GM12878 (cell line): ENCODE data around the gene SYK. TPM values are rescaled to one million over a fixed set of nuclear protein-coding genes. Genes with fewer than 3 reads are reported as not detected.

Experiments
- ATAC-seq: fragments of 200-7000 bp; cut with Tn5 transposase; 3 replicates; pipeline ENCODE4 v1.9.1; 2020; ENCODE audit warnings: mild to moderate bottlenecking, moderate library complexity
- BruUV-seq: library from RNA; stranded (reverse); fragments of 400-500 nt; replicated peaks from 2 replicates; lab custom pipeline; 2021; lab: Mats Ljungman, UMichigan
- CTCF ChIA-PET: fragments of 300-600 bp; sonication (Branson Sonifier 250); formaldehyde crosslinking; extraction: SDS; loops from one replicate; lab custom pipeline; 2021; ENCODE audit warnings: inconsistent platforms; lab: Yijun Ruan, JAX
- POLR2A ChIA-PET: fragments of 350-600 bp; formaldehyde crosslinking; extraction: SDS; loops from one replicate; lab custom pipeline; 2021; ENCODE audit warnings: inconsistent platforms; lab: Charles Lee
- RAD21 ChIA-PET: fragments of 300-600 bp; sonication (Branson Sonifier 250); formaldehyde crosslinking; loops from one replicate; lab custom pipeline; 2023; ENCODE audit warnings: antibody characterized with exemption; ENCODE audit not compliant: unreplicated experiment; lab: Charles Lee
- SMC1A ChIA-PET: fragments of 300-600 bp; sonication (Branson Sonifier 250); formaldehyde crosslinking; loops from one replicate; lab custom pipeline; 2023; ENCODE audit not compliant: unreplicated experiment, uncharacterized antibody; lab: Charles Lee
- DNase-seq: peaks from one replicate; pipeline ENCODE4 v3.0.0-alpha.2; 2011; ENCODE audit warnings: low read depth, low spot score
- FAIRE-seq: peaks from 3 replicates; lab custom pipeline; 2011; peaks lifted over from hg19 to GRCh38; lab: Jason Lieb, UNC
- H2AFZ ChIP-seq: 2 replicates; pipeline ENCODE4 v1.6.0; 2011; ENCODE audit warnings: low read depth, low read length, control low read depth; ENCODE audit not compliant: control insufficient read depth
- H3K27ac ChIP-seq: 2 replicates; pipeline ENCODE4 v1.5.1; 2011; ENCODE audit warnings: control low read depth; ENCODE audit not compliant: control insufficient read depth, insufficient read depth
- H3K27me3 ChIP-seq, 2 experiments: replicated peaks in 1 of 2; 2 replicates each; pipeline versions ENCODE4 v1.6.0 to v1.6.1; 2011; ENCODE audit warnings: low read length in 1 of 2; ENCODE audit not compliant: control insufficient read depth in 2 of 2, insufficient read depth in 2 of 2
- H3K36me3 ChIP-seq, 2 experiments: 2 replicates each; pipeline ENCODE4 v1.5.1; 2011; ENCODE audit warnings: low read length in 1 of 2; ENCODE audit not compliant: control insufficient read depth in 2 of 2, insufficient read depth in 2 of 2
- H3K4me1 ChIP-seq: 2 replicates; pipeline ENCODE4 v1.6.1; 2011; ENCODE audit warnings: mild to moderate bottlenecking, low read length, moderate library complexity, mixed read lengths; ENCODE audit not compliant: control insufficient read depth, insufficient read depth
- H3K4me2 ChIP-seq: 2 replicates; pipeline ENCODE4 v1.6.0; 2011; ENCODE audit warnings: control low read depth; ENCODE audit not compliant: control insufficient read depth, insufficient read depth
- H3K4me3 ChIP-seq: fragments of 200-600 bp; sonication (generic); 2 replicates; pipeline ENCODE4 v1.5.1; 2016
- H3K79me2 ChIP-seq: 2 replicates; pipeline ENCODE4 v1.6.0; 2011; ENCODE audit warnings: low read length; ENCODE audit not compliant: control insufficient read depth, insufficient read depth
- H3K9ac ChIP-seq: 2 replicates; pipeline ENCODE4 v1.8.0; 2011; ENCODE audit warnings: low read length, control low read depth, mixed read lengths; ENCODE audit not compliant: control insufficient read depth, insufficient read depth
- H3K9me3 ChIP-seq: replicated peaks from 3 replicates; pipeline ENCODE4 v1.5.1; 2011; ENCODE audit warnings: mild to moderate bottlenecking, low read length; ENCODE audit not compliant: control insufficient read depth, insufficient read depth
- H4K20me1 ChIP-seq: 2 replicates; pipeline ENCODE4 v1.6.0; 2011; ENCODE audit not compliant: control insufficient read depth, insufficient read depth
- CBFB ChIP-seq: IDR thresholded peaks from 2 replicates; pipeline ENCODE4 v1.6.1; 2016; ENCODE audit warnings: antibody characterized with exemption, low read depth
- KAT2A ChIP-seq: conservative IDR thresholded peaks from 2 replicates; pipeline ENCODE4 v1.6.1; 2011; ENCODE audit warnings: low read depth, low read length; ENCODE audit not compliant: control insufficient read depth
- NFXL1 ChIP-seq: fragments of 450-650 bp; IDR thresholded peaks from 2 replicates; pipeline ENCODE4 v1.6.1; 2017; ENCODE audit warnings: antibody characterized with exemption, mild to moderate bottlenecking, borderline replicate concordance
- ZNF217 ChIP-seq: fragments of 450-650 bp; IDR thresholded peaks from 2 replicates; pipeline ENCODE4 v1.6.1; 2017; ENCODE audit warnings: antibody characterized with exemption, mild to moderate bottlenecking
- ZNF622 ChIP-seq: fragments of 450-650 bp; IDR thresholded peaks from 2 replicates; pipeline ENCODE4 v1.6.1; 2017; ENCODE audit warnings: mild to moderate bottlenecking, inconsistent platforms
- WGBS: methylation state at CpG from one replicate; pipeline ENCODE4 v1.1.6; 2016; ENCODE audit warnings: low lambda C conversion rate; ENCODE audit not compliant: insufficient replicate concordance, insufficient coverage; ENCODE audit errors: missing lambda C conversion rate; 5-methylcytosine and 5-hydroxymethylcytosine counted together
- in situ Hi-C: fragments of 300-500 bp; cut with MboI; formaldehyde crosslinking; loops from 9 replicates; pipeline ENCODE4 v1.14.3; 2018; ENCODE audit warnings: mixed read lengths
- intact Hi-C: fragments of 100-400 bp; cut with micrococcal nuclease; formaldehyde crosslinking; loops from one replicate; pipeline ENCODE4 v1.14.2; 2022; ENCODE audit not compliant: unreplicated experiment
- polyA plus RNA-seq, 11 experiments: library from polyadenylated mRNA; depleted of rRNA in 4 of 11; unstranded in 6 of 11; stranded (reverse) in 5 of 11; fragments of >200 nt; fragmentation: Nextera tagmentation in 4 of 11; fragmentation: Illumina TruSeq in 1 of 11; extraction: Ambion mirVana in 4 of 11; extraction: Trizol in 1 of 11; gene quantifications; 1 replicate in 1 of 11; 2 replicates in 10 of 11; pipeline versions ENCODE4 v1.2.1 to v1.2.3, GENCODE V29; 2011 to 2016; ENCODE audit warnings: inconsistent platforms in 2 of 11, missing spikeins in 2 of 11, low read depth in 1 of 11
- total RNA-seq, 4 experiments: library from RNA; depleted of rRNA in 3 of 4; stranded (reverse); fragments of >200 nt in 3 of 4; fragmentation: Illumina TruSeq in 1 of 4; extraction: Trizol in 1 of 4; gene quantifications; 2 replicates each; pipeline versions ENCODE4 v1.2.1 to v1.2.3, GENCODE V29; 2013 to 2021
- TF ChIP-seq, protein P1 (sequence below): IDR thresholded peaks from 2 replicates; pipeline ENCODE4 v1.6.1; 2011; ENCODE audit warnings: borderline replicate concordance, low read depth, mild to moderate bottlenecking, moderate library complexity, low read length; ENCODE audit not compliant: insufficient read depth, poor library complexity, severe bottlenecking
- TF ChIP-seq, protein P2 (sequence below): fragments of 150-350 bp; IDR thresholded peaks from 2 replicates; pipeline ENCODE4 v1.6.1; 2016; ENCODE audit warnings: low read depth, low read length

The SYK gene
- total and polyA plus RNA-seq, 10 of the 15 experiments (the other 5 are each of a cell fraction or from before 2014, with no cell fraction given): 6.5 to 135 (median 68.8) TPM

DNA sequence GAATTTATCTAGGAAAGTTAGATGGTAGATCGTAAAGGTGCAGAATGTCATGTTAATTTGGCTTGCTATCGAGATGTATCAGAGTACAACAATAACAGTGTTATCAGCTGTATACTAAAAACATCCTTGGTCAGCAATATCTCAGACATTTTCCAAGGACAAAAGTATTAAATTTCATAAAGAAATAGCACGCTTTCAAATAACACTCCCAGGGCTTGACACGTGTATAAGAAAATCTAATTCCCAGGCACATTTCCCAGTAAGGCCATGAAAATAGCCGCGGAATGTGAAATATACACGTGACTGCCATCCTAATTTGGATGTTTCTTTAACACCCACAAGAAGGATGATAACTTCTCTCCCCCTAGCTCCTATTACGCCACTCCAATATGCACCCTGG is 17.7 kb upstream of the SYK start:
- Histone ChIP-seq H3K27me3 (no peaks in the 10 kb centered on the region), H3K4me1 (peaks cover 11% of the 10 kb centered on the region), H4K20me1 (no peaks in the 10 kb centered on the region), H3K36me3 (no peaks in the 10 kb centered on the region), H3K4me3 (no peak overlapping the region), H3K9me3 (no peaks in the 10 kb centered on the region), H3K27ac (no peak overlapping the region), H3K4me2 (no peak overlapping the region), H2AFZ (no peak overlapping the region), H3K9ac (no peak overlapping the region), H3K79me2 (no peaks in the 10 kb centered on the region)
- WGBS: 82% methylated on average over 8 of the region's 8 CpGs
- FAIRE-seq (no peak), DNase-seq (no peak), ATAC-seq (no peak)
- TF ChIP-seq KAT2A: no peak
- TF ChIP-seq, protein P1, sequence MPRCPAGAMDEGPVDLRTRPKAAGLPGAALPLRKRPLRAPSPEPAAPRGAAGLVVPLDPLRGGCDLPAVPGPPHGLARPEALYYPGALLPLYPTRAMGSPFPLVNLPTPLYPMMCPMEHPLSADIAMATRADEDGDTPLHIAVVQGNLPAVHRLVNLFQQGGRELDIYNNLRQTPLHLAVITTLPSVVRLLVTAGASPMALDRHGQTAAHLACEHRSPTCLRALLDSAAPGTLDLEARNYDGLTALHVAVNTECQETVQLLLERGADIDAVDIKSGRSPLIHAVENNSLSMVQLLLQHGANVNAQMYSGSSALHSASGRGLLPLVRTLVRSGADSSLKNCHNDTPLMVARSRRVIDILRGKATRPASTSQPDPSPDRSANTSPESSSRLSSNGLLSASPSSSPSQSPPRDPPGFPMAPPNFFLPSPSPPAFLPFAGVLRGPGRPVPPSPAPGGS: no peak
- TF ChIP-seq ZNF217: no peak
- TF ChIP-seq, protein P2, sequence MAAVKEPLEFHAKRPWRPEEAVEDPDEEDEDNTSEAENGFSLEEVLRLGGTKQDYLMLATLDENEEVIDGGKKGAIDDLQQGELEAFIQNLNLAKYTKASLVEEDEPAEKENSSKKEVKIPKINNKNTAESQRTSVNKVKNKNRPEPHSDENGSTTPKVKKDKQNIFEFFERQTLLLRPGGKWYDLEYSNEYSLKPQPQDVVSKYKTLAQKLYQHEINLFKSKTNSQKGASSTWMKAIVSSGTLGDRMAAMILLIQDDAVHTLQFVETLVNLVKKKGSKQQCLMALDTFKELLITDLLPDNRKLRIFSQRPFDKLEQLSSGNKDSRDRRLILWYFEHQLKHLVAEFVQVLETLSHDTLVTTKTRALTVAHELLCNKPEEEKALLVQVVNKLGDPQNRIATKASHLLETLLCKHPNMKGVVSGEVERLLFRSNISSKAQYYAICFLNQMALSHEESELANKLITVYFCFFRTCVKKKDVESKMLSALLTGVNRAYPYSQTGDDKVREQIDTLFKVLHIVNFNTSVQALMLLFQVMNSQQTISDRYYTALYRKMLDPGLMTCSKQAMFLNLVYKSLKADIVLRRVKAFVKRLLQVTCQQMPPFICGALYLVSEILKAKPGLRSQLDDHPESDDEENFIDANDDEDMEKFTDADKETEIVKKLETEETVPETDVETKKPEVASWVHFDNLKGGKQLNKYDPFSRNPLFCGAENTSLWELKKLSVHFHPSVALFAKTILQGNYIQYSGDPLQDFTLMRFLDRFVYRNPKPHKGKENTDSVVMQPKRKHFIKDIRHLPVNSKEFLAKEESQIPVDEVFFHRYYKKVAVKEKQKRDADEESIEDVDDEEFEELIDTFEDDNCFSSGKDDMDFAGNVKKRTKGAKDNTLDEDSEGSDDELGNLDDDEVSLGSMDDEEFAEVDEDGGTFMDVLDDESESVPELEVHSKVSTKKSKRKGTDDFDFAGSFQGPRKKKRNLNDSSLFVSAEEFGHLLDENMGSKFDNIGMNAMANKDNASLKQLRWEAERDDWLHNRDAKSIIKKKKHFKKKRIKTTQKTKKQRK: no peak
- no peak for TF ChIP-seq NFXL1
- no peak for TF ChIP-seq ZNF622
- TF ChIP-seq CBFB: no peak
- CTCF ChIA-PET: interaction anchor here (1.3 kb wide), 1 partner anchor 86 kb away, joined by 4 read pairs; no protein-coding TSS in a partner anchor
- intact Hi-C loops (no loop called here), in situ Hi-C loops (no loop called here)
- POLR2A ChIA-PET: no interaction called here
- RAD21 ChIA-PET: no interaction called here
- BruUV-seq: no TSS peak
- SMC1A ChIA-PET: interaction anchor here (0.5 kb wide), 1 partner anchor 1034 kb away, joined by 3 read pairs; no protein-coding TSS in a partner anchor
